GM23248 (cell line): Measurements from ENCODE around the gene DEFB126.

ENCODE experiments used
- EZH2 ChIP-seq: fragments of 200-600 bp; sonication (generic); IDR thresholded peaks from 2 replicates; pipeline ENCODE4 v1.6.1; 2018; ENCODE audit warnings: antibody characterized with exemption, mild to moderate bottlenecking; ENCODE audit not compliant: insufficient read depth, poor library complexity, severe bottlenecking
- EZH2phosphoT487 ChIP-seq: fragments of 200-600 bp; sonication (generic); IDR thresholded peaks from 2 replicates; pipeline ENCODE4 v1.6.1; 2018; ENCODE audit warnings: antibody characterized with exemption, moderate library complexity, mild to moderate bottlenecking, low read depth; ENCODE audit not compliant: insufficient read depth

- TF ChIP-seq EZH2phosphoT487 (no peak), EZH2 (no peak)
Observed at GRCh38 chr20:157154-157553, 14.8 kb downstream of the DEFB126 start, which contains the start of gene DEFB127.
